Left kidney (tissue), 2 donors: Measurements from ENCODE around the gene ZNF385B. TPM values are rescaled to one million over a fixed set of nuclear protein-coding genes. Genes with fewer than 3 reads are reported as not detected.

ENCODE experiments used
- DNase-seq: peaks from one replicate; pipeline ENCODE4 v3.0.0-alpha.2; 2013
- polyA plus RNA-seq: library from polyadenylated mRNA; unstranded; fragments of 120-200 nt; gene quantifications from one replicate; pipeline ENCODE4 v1.2.1, GENCODE V29; 2013; ENCODE audit not compliant: insufficient read length

Gene ZNF385B
- polyA plus RNA-seq, 1 donor, result 16.8 TPM

GRCh38 chr2:179746981-179747380 lies 114.4 kb downstream of the ZNF385B start:
- no peak for DNase-seq

GRCh38 chr2:179745635-179746256 lies 115.7 kb downstream of the ZNF385B start:
- no peak for DNase-seq

DNA sequence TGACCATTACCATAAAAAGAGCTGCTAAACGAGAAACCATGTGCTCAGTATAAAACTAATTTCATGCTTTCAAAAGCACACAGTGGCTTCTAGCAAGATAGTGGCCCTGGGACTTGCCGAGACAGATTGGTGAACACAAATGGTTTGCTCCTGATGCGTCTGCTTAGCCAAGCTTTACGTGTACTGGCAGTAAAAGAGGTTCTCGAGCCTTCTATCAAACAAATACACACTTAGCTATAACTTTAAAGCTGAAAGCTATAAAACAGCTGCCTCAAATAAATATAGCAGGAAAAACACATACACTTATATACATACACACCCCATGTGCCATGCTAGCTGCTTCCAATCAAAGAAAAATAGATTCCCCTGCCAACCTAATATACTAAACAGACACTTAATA lies 117.0 kb downstream of the ZNF385B start:
- DNase-seq, result no peak

DNA sequence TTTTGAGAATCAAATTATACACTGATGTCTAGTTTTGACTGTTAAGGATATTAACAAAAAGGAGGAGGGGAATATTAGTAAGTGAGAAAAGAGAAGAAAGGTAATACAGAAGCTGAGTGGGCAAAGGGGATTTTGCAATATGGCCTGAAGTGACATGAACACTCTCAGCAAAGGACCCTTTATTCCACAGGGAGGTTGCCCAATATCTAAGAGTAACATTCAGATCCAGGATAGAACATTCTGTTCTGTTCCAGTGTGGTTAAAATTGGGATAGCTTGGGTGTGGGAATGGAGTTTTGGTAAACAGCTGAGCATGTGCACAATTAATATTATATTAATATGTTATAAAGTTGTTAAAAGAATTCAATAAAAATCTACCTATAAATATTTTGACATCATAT lies 120.1 kb downstream of the ZNF385B start:
- DNase-seq, result no peak

- DNase-seq, result no peak
Measured at GRCh38 chr2:179729966-179730365, 131.4 kb downstream of the ZNF385B start.

DNA sequence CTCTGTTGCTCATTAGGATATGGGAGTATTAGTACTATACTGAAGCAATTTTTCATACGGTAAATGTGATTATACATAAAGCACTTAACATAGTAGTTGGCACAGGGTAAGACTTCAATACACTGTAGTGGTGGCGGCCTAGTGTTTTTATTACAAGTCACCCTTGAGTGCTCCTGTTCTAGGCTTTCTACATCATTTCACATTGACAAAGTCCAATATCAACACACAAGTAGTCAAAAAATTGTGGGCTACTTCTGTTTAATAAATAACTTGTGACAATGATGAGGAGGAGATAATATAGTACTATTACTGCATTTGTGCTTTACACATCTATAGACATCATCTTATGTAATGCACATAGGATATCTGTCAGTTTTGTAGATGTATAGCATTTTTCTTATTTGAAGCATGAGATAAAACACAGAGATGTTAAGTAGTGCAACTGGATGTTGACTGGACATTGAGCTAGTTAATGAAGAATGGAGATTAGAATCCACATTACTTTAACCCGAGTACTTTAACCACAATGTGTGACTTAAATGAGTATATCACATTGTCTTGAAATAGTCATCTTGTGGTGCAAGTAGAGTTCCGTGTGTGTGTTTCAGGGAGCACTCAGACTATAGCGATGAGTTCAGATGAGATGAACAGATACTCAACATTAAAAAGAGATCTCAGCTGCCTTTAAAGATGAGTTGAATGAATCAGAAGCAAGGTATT lies 134.8 kb downstream of the ZNF385B start:
- DNase-seq, result no peak

GRCh38 chr2:179724403-179724802 lies 137.0 kb downstream of the ZNF385B start:
- DNase-seq, result no peak

GRCh38 chr2:179720173-179720772 lies 141.1 kb downstream of the ZNF385B start:
- no peak for DNase-seq

DNA sequence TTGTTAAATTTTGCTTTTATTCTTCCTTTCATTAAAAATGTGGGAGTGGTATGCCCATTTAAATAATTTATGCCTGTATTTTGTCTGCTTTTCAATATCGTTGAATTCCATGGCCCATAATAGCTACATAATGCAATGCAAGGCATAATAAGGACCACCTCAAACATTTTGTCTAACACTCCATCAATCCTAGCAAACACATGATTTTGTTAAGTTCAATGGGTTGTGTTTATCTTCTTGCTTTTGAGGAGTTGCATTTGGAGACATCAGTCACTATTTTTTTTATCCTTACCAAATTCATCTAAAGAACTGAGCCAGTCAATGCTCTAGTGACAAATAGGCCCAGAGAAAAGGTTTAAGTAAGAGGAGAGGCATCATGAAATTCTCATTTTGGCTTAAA lies 145.5 kb downstream of the ZNF385B start:
- DNase-seq, result no peak

DNA sequence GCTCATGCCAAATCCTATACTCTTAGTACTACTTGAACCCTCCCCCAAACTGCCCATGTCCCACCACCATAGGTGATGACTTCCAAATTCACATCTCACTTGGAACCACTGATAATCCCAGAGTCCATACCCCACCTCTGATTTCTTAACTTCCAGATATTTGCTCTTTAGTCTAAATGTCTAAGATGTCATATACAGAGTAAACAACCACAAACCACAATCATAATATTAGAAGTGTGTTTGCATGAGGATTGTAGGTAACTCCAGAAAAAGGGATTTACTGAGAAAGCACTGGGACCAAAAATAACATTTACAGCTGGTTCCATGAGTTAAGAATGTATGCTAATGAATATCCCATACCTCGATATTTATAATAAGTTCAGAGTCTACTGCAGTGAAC lies 146.2 kb downstream of the ZNF385B start:
- no peak for DNase-seq

DNA sequence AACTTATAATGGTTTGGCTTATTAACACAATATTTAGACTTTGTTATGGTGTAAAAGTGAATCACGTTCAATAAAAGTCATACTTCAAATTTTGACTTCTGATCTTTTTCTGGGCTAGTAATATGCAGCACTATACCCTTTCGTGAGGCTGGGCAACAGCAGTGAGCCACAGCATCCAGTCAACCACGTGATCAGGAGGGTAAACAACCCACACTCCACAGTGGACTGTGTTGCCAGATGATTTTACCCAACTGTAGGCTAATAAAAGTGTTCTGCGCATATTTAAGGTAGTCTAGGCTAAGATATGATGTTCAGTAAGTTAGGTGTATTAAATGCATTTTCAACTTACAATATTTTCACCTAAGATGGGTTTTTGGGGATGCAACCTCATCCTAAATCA lies 148.6 kb downstream of the ZNF385B start:
- DNase-seq, result no peak

- DNase-seq, result no peak
Measured at GRCh38 chr2:179711375-179711774, 150.0 kb downstream of the ZNF385B start.

DNA sequence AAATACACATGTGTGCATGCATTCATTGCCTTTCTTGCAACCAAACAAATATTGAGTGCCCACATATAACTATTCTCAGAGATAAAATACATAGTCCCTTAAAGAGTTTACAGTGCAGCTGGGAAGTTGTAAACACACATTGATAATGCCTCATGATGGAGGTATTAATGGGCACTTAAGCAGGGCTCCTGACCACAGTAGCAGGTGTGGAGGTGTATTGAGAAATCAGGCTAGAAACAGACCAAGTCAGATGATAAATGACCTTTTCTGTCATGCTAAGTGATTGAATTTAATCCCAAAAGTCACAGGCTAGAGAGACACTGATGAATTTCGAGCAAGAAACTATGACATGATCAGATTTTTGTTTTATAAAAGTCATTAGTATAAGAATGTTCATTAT lies 157.7 kb downstream of the ZNF385B start:
- no peak for DNase-seq

GRCh38 chr2:179702912-179703311 lies 158.5 kb downstream of the ZNF385B start:
- DNase-seq, result no peak

DNA sequence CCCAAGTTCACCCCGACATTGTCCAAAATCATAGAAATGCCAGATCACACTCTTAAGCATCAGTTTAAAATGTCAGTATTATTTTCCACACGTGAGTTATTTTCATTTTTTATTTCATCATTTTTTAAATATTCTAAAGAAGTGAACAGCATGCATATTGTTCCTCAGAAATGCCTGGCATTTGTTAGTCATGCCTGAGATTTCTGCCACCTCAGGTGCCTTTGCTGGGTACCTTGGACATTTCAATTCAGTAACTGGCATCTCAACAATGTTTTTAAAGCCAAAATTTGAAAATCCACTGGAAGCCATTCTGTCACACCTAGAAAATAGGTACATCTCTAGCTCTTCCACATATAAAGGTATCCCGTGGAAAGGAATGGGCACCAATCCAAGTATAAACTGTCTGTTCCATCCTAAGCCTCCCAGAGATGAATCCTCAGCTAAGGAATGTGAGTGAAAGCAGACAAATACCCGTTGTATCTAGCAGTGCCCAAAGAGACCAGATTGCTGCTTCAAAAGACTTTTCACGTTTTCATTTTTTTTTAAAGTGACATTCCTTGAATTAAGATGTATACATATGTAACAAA lies 159.8 kb downstream of the ZNF385B start:
- DNase-seq, result no peak

GRCh38 chr2:179695486-179695885 lies 165.9 kb downstream of the ZNF385B start:
- DNase-seq, result no peak

GRCh38 chr2:179694963-179695362 lies 166.4 kb downstream of the ZNF385B start:
- DNase-seq, result no peak

- no peak for DNase-seq
Measured at GRCh38 chr2:179692610-179693009, 168.8 kb downstream of the ZNF385B start.

DNA sequence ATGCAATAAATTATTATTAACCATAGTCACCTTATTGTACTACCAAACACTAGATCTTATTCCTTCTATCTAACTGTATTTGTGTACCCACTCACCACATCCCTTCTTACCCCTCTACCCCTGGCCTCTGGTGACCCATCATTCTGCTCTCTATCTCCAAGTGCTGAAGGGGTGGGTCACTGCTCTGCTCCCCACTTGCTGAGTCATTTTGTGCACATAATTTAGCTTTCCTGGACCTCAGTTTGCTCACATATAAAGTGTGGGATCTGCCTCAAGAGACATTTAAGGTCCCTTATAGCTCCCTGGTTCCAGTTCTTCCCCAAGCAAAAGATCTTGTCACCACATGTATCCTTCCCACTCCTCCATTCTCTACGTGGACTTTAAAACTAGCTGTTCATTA lies 169.4 kb downstream of the ZNF385B start:
- DNase-seq, result no peak

GRCh38 chr2:179691235-179691634 lies 170.2 kb downstream of the ZNF385B start:
- DNase-seq, result no peak

DNA sequence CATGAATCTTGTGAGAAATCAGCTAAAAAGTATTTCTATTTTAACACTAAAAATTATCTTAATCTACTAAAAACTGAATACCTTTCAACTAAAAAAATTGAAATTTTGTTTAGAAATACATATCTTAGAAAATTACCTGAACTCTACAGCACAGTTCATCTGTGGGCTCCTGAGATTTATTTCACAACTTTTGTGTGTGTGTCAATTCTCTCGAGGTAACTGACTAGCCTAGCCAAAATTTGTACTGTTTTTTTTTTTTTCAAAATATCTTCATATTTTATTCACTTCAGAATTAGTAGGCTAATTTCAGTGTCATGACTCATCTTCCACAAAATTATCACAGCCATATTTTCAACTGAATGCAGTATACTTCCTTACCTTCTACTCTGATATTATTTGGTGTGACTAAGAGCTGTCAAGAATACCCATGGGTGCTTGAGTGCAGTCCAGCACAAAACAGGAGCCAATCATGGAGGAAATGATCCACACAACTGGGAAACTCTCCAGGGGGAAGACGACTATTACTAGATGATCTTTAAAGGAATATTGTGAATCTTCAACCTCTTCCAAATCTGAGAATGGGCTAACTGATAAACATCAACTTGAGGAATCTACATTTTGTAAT lies 174.6 kb downstream of the ZNF385B start:
- DNase-seq, result no peak

- no peak for DNase-seq
Measured at GRCh38 chr2:179686069-179686468, 175.3 kb downstream of the ZNF385B start.

GRCh38 chr2:179685146-179685545 lies 176.3 kb downstream of the ZNF385B start:
- no peak for DNase-seq
